Body of pancreas (tissue), 4 donors: ENCODE measurements around the gene HEMGN.

Experiments
- POLR2A ChIP-seq, 3 donors: fragments of 450-650 bp; IDR thresholded peaks; one replicate each; pipeline ENCODE4 v1.6.1; 2016; ENCODE audit warnings: antibody characterized with exemption in 3 of 3, mild to moderate bottlenecking in 2 of 3
- TF ChIP-seq, protein P1 (sequence below), 7 experiments: fragments of 450-650 bp in 4 of 7; fragments of 200-600 bp in 3 of 7; sonication (generic) in 3 of 7; IDR thresholded peaks; one replicate each; pipeline ENCODE4 v1.5.1; 2016 to 2019; ENCODE audit warnings: antibody characterized with exemption in 7 of 7

DNA sequence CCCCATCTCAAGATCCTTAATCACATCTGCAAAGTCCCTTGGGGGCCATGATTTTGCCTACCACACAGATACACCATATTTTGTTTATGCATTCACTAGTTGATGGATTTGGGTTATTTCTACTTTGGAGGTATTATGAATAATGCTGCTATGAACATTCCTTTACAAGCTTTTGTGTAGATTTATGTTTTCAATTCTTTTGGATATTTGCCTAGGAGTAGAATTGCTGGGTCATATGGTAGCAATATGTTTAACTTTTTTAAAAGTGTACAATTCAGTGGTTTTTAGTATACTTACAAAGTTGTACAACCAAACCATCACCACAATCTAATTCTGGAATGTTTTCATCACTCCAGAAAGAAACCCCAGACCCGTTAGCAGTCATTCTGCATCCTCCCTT is 37.4 kb upstream of the HEMGN start:
- no peak for TF ChIP-seq POLR2A (IDR thresholded peaks at IDR 0.05)
- TF ChIP-seq, protein P1, sequence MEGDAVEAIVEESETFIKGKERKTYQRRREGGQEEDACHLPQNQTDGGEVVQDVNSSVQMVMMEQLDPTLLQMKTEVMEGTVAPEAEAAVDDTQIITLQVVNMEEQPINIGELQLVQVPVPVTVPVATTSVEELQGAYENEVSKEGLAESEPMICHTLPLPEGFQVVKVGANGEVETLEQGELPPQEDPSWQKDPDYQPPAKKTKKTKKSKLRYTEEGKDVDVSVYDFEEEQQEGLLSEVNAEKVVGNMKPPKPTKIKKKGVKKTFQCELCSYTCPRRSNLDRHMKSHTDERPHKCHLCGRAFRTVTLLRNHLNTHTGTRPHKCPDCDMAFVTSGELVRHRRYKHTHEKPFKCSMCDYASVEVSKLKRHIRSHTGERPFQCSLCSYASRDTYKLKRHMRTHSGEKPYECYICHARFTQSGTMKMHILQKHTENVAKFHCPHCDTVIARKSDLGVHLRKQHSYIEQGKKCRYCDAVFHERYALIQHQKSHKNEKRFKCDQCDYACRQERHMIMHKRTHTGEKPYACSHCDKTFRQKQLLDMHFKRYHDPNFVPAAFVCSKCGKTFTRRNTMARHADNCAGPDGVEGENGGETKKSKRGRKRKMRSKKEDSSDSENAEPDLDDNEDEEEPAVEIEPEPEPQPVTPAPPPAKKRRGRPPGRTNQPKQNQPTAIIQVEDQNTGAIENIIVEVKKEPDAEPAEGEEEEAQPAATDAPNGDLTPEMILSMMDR (IDR thresholded peaks at IDR 0.05) = no peak
